GM19455 (cell line): Measurements from ENCODE around the gene RNF4.
"Not testable (repeated sequence)": the region's sequence is repeated elsewhere in the genome, so short reads cannot be mapped to it uniquely, and the experiment has no call there.

Experiments
- ATAC-seq: cut with Tn5 transposase; IDR thresholded peaks from one replicate; pipeline ENCODE4 v1.9.1; 2021; ENCODE audit not compliant: unreplicated experiment

Gene RNF4

GRCh38 chr4:2516635-2517034 lies 47.7 kb downstream of the RNF4 start:
- no peak for ATAC-seq

- no peak for ATAC-seq
Measured at GRCh38 chr4:2526559-2526958, 57.7 kb downstream of the RNF4 start.

GRCh38 chr4:2534904-2535375 lies 66.0 kb downstream of the RNF4 start:
- ATAC-seq = no peak

- peak; percentile 32 for ATAC-seq
Measured at GRCh38 chr4:2535376-2536192, 66.7 kb downstream of the RNF4 start.

- ATAC-seq = peak; percentile 86
Measured at GRCh38 chr4:2536193-2537010, 67.5 kb downstream of the RNF4 start, which contains the start of gene FAM193A. Gene FAM193A, plus strand, starts transcription at chr4:2536647. Its CDS starts 269 bp downstream, at chr4:2536916.

GRCh38 chr4:2537011-2537830 lies 68.3 kb downstream of the RNF4 start:
- ATAC-seq = peak; percentile 18

- not testable (repeated sequence) for ATAC-seq
Measured at GRCh38 chr4:2543580-2544191, 74.8 kb downstream of the RNF4 start.

GRCh38 chr4:2545321-2546013 lies 76.6 kb downstream of the RNF4 start:
- no peak for ATAC-seq

- no peak for ATAC-seq
Measured at GRCh38 chr4:2546286-2546823, 77.4 kb downstream of the RNF4 start.

- ATAC-seq = not testable (repeated sequence)
Measured at GRCh38 chr4:2546961-2547691, 78.2 kb downstream of the RNF4 start.

- no peak for ATAC-seq
Measured at GRCh38 chr4:2551118-2551517, 82.2 kb downstream of the RNF4 start.

- ATAC-seq = no peak
Measured at GRCh38 chr4:2552806-2553205, 83.9 kb downstream of the RNF4 start.

- ATAC-seq = no peak
Measured at GRCh38 chr4:2558301-2558700, 89.4 kb downstream of the RNF4 start.

- ATAC-seq = no peak
Measured at GRCh38 chr4:2560167-2560566, 91.3 kb downstream of the RNF4 start.
